GM18505 (cell line): Measurements from ENCODE around the gene LOXL4.

Experiments used
- ATAC-seq: cut with Tn5 transposase; IDR thresholded peaks from one replicate; pipeline ENCODE4 v1.9.1; 2021; ENCODE audit not compliant: unreplicated experiment
- POLR2A ChIP-seq: IDR thresholded peaks from 4 replicates; pipeline ENCODE4 v1.6.1; 2011; ENCODE audit warnings: borderline replicate concordance; ENCODE audit not compliant: insufficient read depth, insufficient read length; ENCODE audit errors: extremely low read depth

The LOXL4 gene

DNA sequence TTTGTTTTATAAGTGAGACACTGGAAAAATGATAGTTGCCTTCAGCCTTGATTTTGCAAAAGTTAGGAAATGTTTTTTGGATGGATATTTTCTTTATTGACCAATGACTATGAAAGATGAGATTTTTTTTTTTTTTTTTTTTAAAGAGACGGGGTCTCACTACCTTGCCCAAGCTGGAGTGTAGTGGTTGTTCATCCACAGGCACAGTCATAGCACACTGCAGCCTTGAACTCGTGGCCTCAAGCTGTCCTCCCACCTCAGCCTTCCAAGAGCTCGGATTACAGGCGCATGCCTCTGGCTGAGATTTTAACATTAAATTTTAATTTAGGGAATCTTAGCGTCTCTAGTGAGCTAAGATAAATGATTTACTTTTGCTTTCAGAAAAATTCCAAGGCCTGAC is 66.2 kb downstream of the LOXL4 start:
- TF ChIP-seq POLR2A, result no peak

More for the DNA sequence above, 66.2 kb downstream of the LOXL4 start:
- ATAC-seq, result no peak
